H1 (cell line): Measurements from ENCODE around the gene TADA2B. TPM values are rescaled to one million over a fixed set of nuclear protein-coding genes. Genes with fewer than 3 reads are reported as not detected.

Experiments used
- CTCF ChIA-PET: fragments of 300-600 bp; sonication (Branson Sonifier 250); formaldehyde crosslinking; loops from one replicate; lab custom pipeline; 2021; ENCODE audit not compliant: partially characterized antibody; lab: Charles Lee
- POLR2A ChIA-PET: fragments of 300-600 bp; sonication (Branson Sonifier 250); formaldehyde crosslinking; loops from one replicate; lab custom pipeline; 2021; ENCODE audit warnings: inconsistent platforms; ENCODE audit not compliant: partially characterized antibody; lab: Charles Lee
- DNase-seq, 2 experiments: peaks; one replicate each; pipeline versions ENCODE4 v3.0.0 to v3.0.0-alpha.2; 2010 to 2022; ENCODE audit warnings: low spot score in 2 of 2, low read depth in 1 of 2, mixed read lengths in 1 of 2
- FAIRE-seq: peaks from 2 replicates; lab custom pipeline; 2011; peaks lifted over from hg19 to GRCh38; lab: Jason Lieb, UNC
- H2AFZ ChIP-seq: 2 replicates; pipeline ENCODE4 v1.8.1; 2012; ENCODE audit warnings: low read length, inconsistent platforms
- H2AK5ac ChIP-seq: 2 replicates; pipeline ENCODE4 v1.6.1; 2013; ENCODE audit warnings: low read depth, low read length
- H2BK120ac ChIP-seq: replicated peaks from 2 replicates; pipeline ENCODE3; 2013; ENCODE audit warnings: low read depth, low read length, inconsistent platforms
- H2BK12ac ChIP-seq: 2 replicates; pipeline ENCODE4 v1.6.1; 2013; ENCODE audit warnings: low read depth, low read length
- H2BK15ac ChIP-seq: 2 replicates; pipeline ENCODE4 v1.6.1; 2013; ENCODE audit warnings: low read length
- H2BK20ac ChIP-seq: 2 replicates; pipeline ENCODE4 v1.6.1; 2013; ENCODE audit warnings: low read length
- H2BK5ac ChIP-seq: 2 replicates; pipeline ENCODE4 v1.6.1; 2013; ENCODE audit warnings: low read depth, low read length
- H3K14ac ChIP-seq: 2 replicates; pipeline ENCODE4 v1.6.1; 2013; ENCODE audit warnings: inconsistent platforms; ENCODE audit not compliant: insufficient read length
- H3K18ac ChIP-seq: 2 replicates; pipeline ENCODE4 v1.6.1; 2013; ENCODE audit warnings: low read length; ENCODE audit errors: extremely low read depth
- H3K23ac ChIP-seq: 2 replicates; pipeline ENCODE4 v1.6.1; 2013; ENCODE audit warnings: inconsistent platforms; ENCODE audit not compliant: insufficient read length
- H3K23me2 ChIP-seq: 2 replicates; pipeline ENCODE4 v1.6.1; 2013; ENCODE audit warnings: low read depth, low read length
- H3K27ac ChIP-seq: 2 replicates; pipeline ENCODE4 v1.6.1; 2011; ENCODE audit warnings: low read depth, low read length, inconsistent platforms
- H3K27me3 ChIP-seq, 4 experiments: replicated peaks in 1 of 4; 1 replicate in 1 of 4; 2 replicates in 3 of 4; pipeline versions ENCODE4 v1.6.1 to v1.8.1; 2011 to 2013; ENCODE audit warnings: low read length in 3 of 4, mild to moderate bottlenecking in 3 of 4, inconsistent platforms in 2 of 4, mixed read lengths in 2 of 4, moderate library complexity in 1 of 4; ENCODE audit not compliant: control insufficient read depth in 3 of 4, insufficient read depth in 3 of 4; ENCODE audit errors: extremely low read depth in 1 of 4
- H3K36me3 ChIP-seq, 4 experiments: 2 replicates each; pipeline versions ENCODE4 v1.6.1 to v1.8.1; 2011 to 2013; ENCODE audit warnings: mild to moderate bottlenecking in 4 of 4, low read length in 3 of 4, moderate library complexity in 2 of 4, control low read depth in 1 of 4, inconsistent platforms in 1 of 4; ENCODE audit not compliant: insufficient read depth in 4 of 4, control insufficient read depth in 2 of 4
- H3K4ac ChIP-seq: replicated peaks from 2 replicates; pipeline ENCODE3; 2013; ENCODE audit warnings: low read length, low read depth, mixed read lengths, inconsistent platforms; ENCODE audit not compliant: insufficient read length
- H3K4me1 ChIP-seq, 4 experiments: replicated peaks in 1 of 4; 1 replicate in 1 of 4; 2 replicates in 3 of 4; pipeline versions ENCODE4 v1.6.1 to v1.8.1; 2011 to 2013; ENCODE audit warnings: low read length in 3 of 4, inconsistent platforms in 2 of 4, mixed read lengths in 1 of 4; ENCODE audit not compliant: insufficient read depth in 4 of 4, control insufficient read depth in 3 of 4
- H3K4me2 ChIP-seq, 2 experiments: 2 replicates each; pipeline versions ENCODE4 v1.6.1 to v1.8.1; 2011 to 2013; ENCODE audit warnings: low read depth in 2 of 2, low read length in 2 of 2, control low read depth in 1 of 2, inconsistent platforms in 1 of 2, mild to moderate bottlenecking in 1 of 2; ENCODE audit not compliant: insufficient read depth in 1 of 2
- H3K4me3 ChIP-seq, 4 experiments: fragments of 200-600, 300-600 bp in 1 of 4; sonication (generic), shearing (Covaris generic), sonication (Bioruptor Twin) in 1 of 4; 2 replicates each; pipeline versions ENCODE4 v1.5.1 to v1.8.1; 2011 to 2016; ENCODE audit warnings: low read length in 4 of 4, low read depth in 3 of 4, control low read depth in 2 of 4, inconsistent platforms in 2 of 4, mild to moderate bottlenecking in 2 of 4, mixed read lengths in 1 of 4, moderate library complexity in 1 of 4; ENCODE audit not compliant: insufficient read depth in 2 of 4; ENCODE audit errors: extremely low read depth in 1 of 4
- H3K56ac ChIP-seq: replicated peaks from 2 replicates; pipeline ENCODE3; 2013; ENCODE audit warnings: low read depth, mild to moderate bottlenecking, mixed read lengths, low read length, inconsistent platforms; ENCODE audit not compliant: insufficient read length
- H3K79me1 ChIP-seq: 2 replicates; pipeline ENCODE4 v1.6.1; 2013; ENCODE audit warnings: low read depth, low read length, control low read depth
- H3K79me2 ChIP-seq, 2 experiments: 2 replicates each; pipeline versions ENCODE4 v1.6.1 to v1.8.1; 2012 to 2013; ENCODE audit warnings: low read length in 2 of 2, mild to moderate bottlenecking in 2 of 2, inconsistent platforms in 1 of 2; ENCODE audit not compliant: insufficient read depth in 2 of 2, control insufficient read depth in 1 of 2
- H3K9ac ChIP-seq, 4 experiments: replicated peaks in 1 of 4; 1 replicate in 1 of 4; 2 replicates in 3 of 4; pipeline versions ENCODE4 v1.6.1 to v1.8.1; 2011 to 2013; ENCODE audit warnings: low read depth in 3 of 4, low read length in 3 of 4, control low read depth in 2 of 4, mild to moderate bottlenecking in 2 of 4, moderate library complexity in 2 of 4, inconsistent platforms in 1 of 4; ENCODE audit errors: extremely low read depth in 1 of 4
- H3K9me3 ChIP-seq, 2 experiments: 2 replicates each; pipeline versions ENCODE4 v1.6.1 to v1.8.1; 2012 to 2013; ENCODE audit warnings: mild to moderate bottlenecking in 2 of 2, moderate library complexity in 2 of 2, control low read depth in 1 of 2, inconsistent platforms in 1 of 2, low read depth in 1 of 2, low read length in 1 of 2, mixed read lengths in 1 of 2; ENCODE audit not compliant: insufficient read depth in 2 of 2
- H4K20me1 ChIP-seq, 2 experiments: replicated peaks in 1 of 2; 2 replicates each; pipeline versions ENCODE3 to v1.8.1; 2011 to 2013; ENCODE audit warnings: inconsistent platforms in 2 of 2, low read length in 2 of 2, mild to moderate bottlenecking in 1 of 2; ENCODE audit not compliant: insufficient read depth in 2 of 2, control insufficient read depth in 1 of 2
- H4K5ac ChIP-seq: 2 replicates; pipeline ENCODE4 v1.6.1; 2013; ENCODE audit warnings: low read length, low read depth, mixed read lengths, inconsistent platforms; ENCODE audit not compliant: insufficient read length
- H4K8ac ChIP-seq: 2 replicates; pipeline ENCODE4 v1.8.0; 2013; ENCODE audit warnings: mild to moderate bottlenecking, moderate library complexity, low read length, inconsistent platforms; ENCODE audit not compliant: insufficient read depth; ENCODE audit errors: extremely low read depth
- H4K91ac ChIP-seq: replicated peaks from 2 replicates; pipeline ENCODE3; 2013; ENCODE audit warnings: low read length, mixed read lengths, inconsistent platforms; ENCODE audit not compliant: insufficient read length
- CHD2 ChIP-seq: IDR thresholded peaks from 2 replicates; pipeline ENCODE4 v1.6.1; 2012; ENCODE audit warnings: low read length, improper control_type of control experiment
- GTF2F1 ChIP-seq: IDR thresholded peaks from 2 replicates; pipeline ENCODE4 v1.6.1; 2012; ENCODE audit warnings: low read depth, low read length, improper control_type of control experiment, borderline replicate concordance
- NRF1 ChIP-seq: IDR thresholded peaks from 2 replicates; pipeline ENCODE4 v1.6.1; 2011; ENCODE audit warnings: mild to moderate bottlenecking, low read depth, low read length, improper control_type of control experiment
- SIX5 ChIP-seq: IDR thresholded peaks from 2 replicates; pipeline ENCODE4 v1.6.1; 2011; ENCODE audit warnings: mild to moderate bottlenecking, low read depth, low read length
- WGBS, 2 experiments: shearing (Covaris generic) in 1 of 2; methylation state at CpG; one replicate each; pipeline versions ENCODE4 v1.1.6 to v1.1.7; 2013 to 2015; ENCODE audit warnings: low lambda C conversion rate in 2 of 2, mixed read lengths in 2 of 2, inconsistent platforms in 1 of 2, low coverage in 1 of 2, missing lambda C conversion rate in 1 of 2; ENCODE audit not compliant: insufficient replicate concordance in 2 of 2, insufficient coverage in 1 of 2, insufficient read length in 1 of 2; ENCODE audit errors: extremely low coverage in 1 of 2, missing lambda C conversion rate in 1 of 2; 5-methylcytosine and 5-hydroxymethylcytosine counted together
- polyA plus RNA-seq, 7 experiments: library from polyadenylated mRNA; depleted of rRNA in 3 of 7; stranded (reverse) in 5 of 7; unstranded in 2 of 7; fragments of >200 nt in 5 of 7; fragments of 200-250 nt in 2 of 7; gene quantifications; 1 replicate in 5 of 7; 2 replicates in 1 of 7; 4 replicates in 1 of 7; pipeline versions ENCODE4 v1.2.1 to v1.2.3, GENCODE V29; 2011 to 2013; ENCODE audit warnings: missing spikeins in 2 of 7, mixed read lengths in 2 of 7
- total RNA-seq: library from RNA; stranded (reverse); fragmentation: NEBNext Ultra II Directional; extraction: Animal tissue kit (Norgen Biotek cat#: 25700); gene quantifications from 2 replicates; pipeline ENCODE4 v1.2.1, GENCODE V29; 2021

The TADA2B gene
- total and polyA plus RNA-seq, 2 of the 8 experiments (the other 6 are each of a cell fraction or from before 2014, with no cell fraction given): 5.7 to 12.1 TPM

DNA sequence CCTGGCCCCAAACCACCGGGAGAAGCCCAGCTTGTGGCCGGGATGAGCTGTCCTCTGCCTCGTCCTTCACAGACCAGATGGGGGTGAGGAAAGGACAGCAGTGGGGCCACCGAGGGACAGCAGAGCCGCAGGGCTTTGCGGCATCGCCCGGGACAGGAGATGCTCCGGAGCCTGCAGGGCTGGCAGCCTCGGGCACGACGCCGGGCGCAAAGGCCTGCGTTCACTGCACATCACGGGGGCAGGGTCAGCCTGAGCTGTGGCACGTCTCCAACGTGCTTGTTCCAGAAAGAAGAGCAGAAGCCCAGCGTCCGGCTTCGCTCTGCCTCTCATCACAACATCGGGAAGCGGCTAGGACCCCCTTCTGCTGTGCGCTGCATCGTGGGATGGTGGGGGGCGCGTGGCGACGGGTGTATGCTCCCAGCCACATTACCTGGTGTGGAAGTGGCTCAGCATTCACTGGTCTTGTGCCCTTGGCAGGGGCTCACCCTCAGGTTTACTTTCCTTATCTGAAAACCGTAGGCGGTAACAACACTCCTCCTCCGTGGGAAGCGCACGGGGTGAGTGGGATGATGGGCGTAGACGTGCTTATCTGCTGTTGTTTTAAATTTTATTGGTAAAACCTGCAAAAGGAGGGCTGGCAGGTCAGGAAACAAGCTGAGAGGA is 7.4 kb downstream of the TADA2B start:
- Histone ChIP-seq H3K79me1 (peaks cover 35% of the 10 kb centered on the region), H3K9me3 (no peaks in the 10 kb centered on the region), H2BK15ac (no peak overlapping the region), H2BK12ac (no peak overlapping the region), H4K8ac (no peak overlapping the region; the same call in 1 of the 2 replicates), H2AK5ac (no peak overlapping the region), H2AFZ (no peak overlapping the region), H3K27me3 (no peaks in the 10 kb centered on the region), H3K14ac (no peak overlapping the region), H3K4ac (no peak overlapping the region), H3K56ac (no peak overlapping the region), H3K4me1 (peaks cover 0 to 4% (median 0%) of the 10 kb centered on the region in 4 experiments; a peak in 3 of 7 replicates), H3K4me3 (no peak overlapping the region), H3K9ac (no peak overlapping the region), H3K36me3 (no peaks in the 10 kb centered on the region), H3K79me2 (peaks cover 0 to 31% of the 10 kb centered on the region in 2 experiments; a peak in 3 of 4 replicates), H4K5ac (no peak overlapping the region), H2BK120ac (no peak overlapping the region), H3K23me2 (no peaks in the 10 kb centered on the region), H3K4me2 (no peak overlapping the region), H3K23ac (no peak overlapping the region), H4K20me1 (peaks cover 7 to 34% of the 10 kb centered on the region in 2 experiments), H2BK20ac (no peak overlapping the region), H2BK5ac (no peak overlapping the region), H4K91ac (no peak overlapping the region), H3K18ac (no peak overlapping the region), H3K27ac (no peak overlapping the region)
- ChIA-PET CTCF (interaction anchor here (0.6 to 2.4 kb wide), 7 partner anchors 9 to 376 kb away, joined by 3 to 13 read pairs (median 3); no protein-coding TSS in a partner anchor), POLR2A (interaction anchor here (0.8 to 1.1 kb wide), 2 partner anchors 10 to 12 kb away, joined by 3 to 5 read pairs; no protein-coding TSS in a partner anchor)
- 91% methylated on average over 31 of the region's 36 CpGs; no CpG with 5 or more reads in 1 of the 2 experiments for WGBS, 2 experiments
- no peak for DNase-seq
- TF ChIP-seq GTF2F1: no peak
- TF ChIP-seq SIX5: no peak
- no peak for TF ChIP-seq NRF1
- no peak for TF ChIP-seq CHD2
- FAIRE-seq: no peak
